Smooth muscle cell (in vitro differentiated cells): ENCODE results near the gene PKD2. TPM values are rescaled to one million over a fixed set of nuclear protein-coding genes. Genes with fewer than 3 reads are reported as not detected.
"Not testable (repeated sequence)": the region's sequence is repeated elsewhere in the genome, so short reads cannot be mapped to it uniquely, and the experiment has no call there.

ENCODE experiments used
- DNase-seq: peaks from one replicate; lab custom pipeline; 2025; ENCODE audit not compliant: unreplicated experiment; lab: John Stamatoyannopoulos, UW
- H2AFZ ChIP-seq: fragments of 200-600 bp; sonication (generic); 2 replicates; pipeline ENCODE4 v1.6.0; 2016; ENCODE audit warnings: antibody characterized with exemption, low read depth, mild to moderate bottlenecking
- H3F3A ChIP-seq: fragments of 200-600 bp; sonication (generic); 2 replicates; pipeline ENCODE4 v1.6.0; 2017; ENCODE audit warnings: antibody characterized with exemption, low read depth
- H3K27ac ChIP-seq: fragments of 200-600 bp; sonication (generic); 2 replicates; pipeline ENCODE4 v1.5.1; 2016; ENCODE audit warnings: low read depth, mild to moderate bottlenecking
- H3K27me3 ChIP-seq: fragments of 200-600 bp; sonication (generic); 2 replicates; pipeline ENCODE4 v1.6.1; 2016; ENCODE audit warnings: low read depth, mild to moderate bottlenecking
- H3K36me3 ChIP-seq: fragments of 200-600 bp; sonication (generic); 2 replicates; pipeline ENCODE4 v1.5.1; 2016; ENCODE audit warnings: low read depth
- H3K4me1 ChIP-seq: fragments of 200-600 bp; sonication (generic); 2 replicates; pipeline ENCODE4 v1.5.1; 2016; ENCODE audit warnings: low read depth
- H3K4me2 ChIP-seq: fragments of 200-600 bp; sonication (generic); 2 replicates; pipeline ENCODE4 v1.6.0; 2016; ENCODE audit warnings: mild to moderate bottlenecking
- H3K4me3 ChIP-seq: fragments of 200-600 bp; sonication (generic); 2 replicates; pipeline ENCODE4 v1.5.1; 2016; ENCODE audit warnings: mild to moderate bottlenecking
- H3K79me2 ChIP-seq: fragments of 200-600 bp; sonication (generic); 2 replicates; pipeline ENCODE4 v1.6.0; 2016; ENCODE audit warnings: low read depth, mild to moderate bottlenecking
- H3K9ac ChIP-seq: fragments of 200-600 bp; sonication (generic); 2 replicates; pipeline ENCODE4 v1.6.0; 2016; ENCODE audit warnings: low read depth
- H3K9me3 ChIP-seq: fragments of 200-600 bp; sonication (generic); replicated peaks from 2 replicates; pipeline ENCODE4 v1.5.1; 2016; ENCODE audit warnings: low read depth
- H4K20me1 ChIP-seq: fragments of 200-600 bp; sonication (generic); 2 replicates; pipeline ENCODE4 v1.6.0; 2016; ENCODE audit warnings: low read depth
- WGBS: methylation state at CpG from one replicate; pipeline ENCODE4 v1.1.7; 2016; ENCODE audit warnings: low lambda C conversion rate; 5-methylcytosine and 5-hydroxymethylcytosine counted together
- polyA plus RNA-seq: library from polyadenylated mRNA; unstranded; fragments of >200 nt; fragmentation: Nextera tagmentation; extraction: Ambion mirVana; gene quantifications from 2 replicates; pipeline ENCODE4 v1.2.1, GENCODE V29; 2016
- small RNA-seq: library from RNA; depleted of rRNA; stranded (forward); fragments of <200 nt; gene quantifications from one replicate; pipeline ENCODE3, GENCODE V24; 2014
- total RNA-seq: library from RNA; depleted of rRNA; stranded (reverse); fragments of >200 nt; gene quantifications from 2 replicates; pipeline ENCODE4 v1.2.3, GENCODE V29; 2014
- TF ChIP-seq, protein P1 (sequence below): fragments of 200-600 bp; sonication (generic); IDR thresholded peaks from 2 replicates; pipeline ENCODE4 v1.5.1; 2017; ENCODE audit warnings: borderline replicate concordance, mild to moderate bottlenecking, antibody characterized with exemption; ENCODE audit not compliant: insufficient read depth, poor library complexity, severe bottlenecking

PKD2 gene
- total and polyA plus RNA-seq, 2 experiments from 2014 or later: 19.8 to 41.4 TPM

- Histone ChIP-seq H3K4me3 (no peak overlapping the region), H2AFZ (no peak overlapping the region), H3F3A (no peaks in the 10 kb centered on the region), H3K9ac (no peak overlapping the region), H3K36me3 (no peaks in the 10 kb centered on the region), H3K9me3 (no peaks in the 10 kb centered on the region), H3K4me1 (no peaks in the 10 kb centered on the region), H4K20me1 (no peaks in the 10 kb centered on the region), H3K27me3 (no peaks in the 10 kb centered on the region), H3K27ac (no peak overlapping the region), H3K4me2 (no peak overlapping the region), H3K79me2 (no peaks in the 10 kb centered on the region)
- TF ChIP-seq, protein P1, sequence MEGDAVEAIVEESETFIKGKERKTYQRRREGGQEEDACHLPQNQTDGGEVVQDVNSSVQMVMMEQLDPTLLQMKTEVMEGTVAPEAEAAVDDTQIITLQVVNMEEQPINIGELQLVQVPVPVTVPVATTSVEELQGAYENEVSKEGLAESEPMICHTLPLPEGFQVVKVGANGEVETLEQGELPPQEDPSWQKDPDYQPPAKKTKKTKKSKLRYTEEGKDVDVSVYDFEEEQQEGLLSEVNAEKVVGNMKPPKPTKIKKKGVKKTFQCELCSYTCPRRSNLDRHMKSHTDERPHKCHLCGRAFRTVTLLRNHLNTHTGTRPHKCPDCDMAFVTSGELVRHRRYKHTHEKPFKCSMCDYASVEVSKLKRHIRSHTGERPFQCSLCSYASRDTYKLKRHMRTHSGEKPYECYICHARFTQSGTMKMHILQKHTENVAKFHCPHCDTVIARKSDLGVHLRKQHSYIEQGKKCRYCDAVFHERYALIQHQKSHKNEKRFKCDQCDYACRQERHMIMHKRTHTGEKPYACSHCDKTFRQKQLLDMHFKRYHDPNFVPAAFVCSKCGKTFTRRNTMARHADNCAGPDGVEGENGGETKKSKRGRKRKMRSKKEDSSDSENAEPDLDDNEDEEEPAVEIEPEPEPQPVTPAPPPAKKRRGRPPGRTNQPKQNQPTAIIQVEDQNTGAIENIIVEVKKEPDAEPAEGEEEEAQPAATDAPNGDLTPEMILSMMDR: no peak
- no peak for DNase-seq
- 97% methylated on average over 5 of the region's 5 CpGs for WGBS
These were observed 108.2 kb downstream of the PKD2 start for GRCh38 chr4:88115587-88115986.

DNA sequence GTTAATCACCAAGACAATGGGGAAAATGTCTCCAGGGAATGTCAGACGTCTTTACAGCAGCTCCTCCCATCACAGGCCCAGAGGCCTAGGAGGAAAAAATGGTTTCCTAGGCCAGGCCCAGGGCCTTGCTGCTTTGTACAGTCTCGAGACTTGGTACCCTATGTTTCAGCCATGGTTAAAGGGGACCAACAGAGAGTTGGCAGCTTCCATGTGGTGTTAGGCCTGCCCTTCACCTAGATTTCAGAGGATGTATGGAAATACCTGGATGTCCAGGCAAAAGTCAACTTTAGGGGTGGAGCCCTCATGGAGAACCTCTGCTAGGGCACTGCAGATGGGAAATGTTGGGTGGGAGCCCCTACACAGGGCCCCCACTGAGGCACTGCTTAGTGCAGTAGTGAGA is 112.5 kb downstream of the PKD2 start:
- 79% methylated on average over 2 of the region's 2 CpGs for WGBS
- TF ChIP-seq, protein P1: no peak
- H3K27ac ChIP-seq: no peak overlapping the region

GRCh38 chr4:88122260-88122659 is 114.8 kb downstream of the PKD2 start:
- H3K9me3 ChIP-seq, H3K27me3 ChIP-seq, H2AFZ ChIP-seq, H3K36me3 ChIP-seq, H3K4me2 ChIP-seq, DNase-seq, H3K9ac ChIP-seq, H3F3A ChIP-seq, H3K79me2 ChIP-seq, H4K20me1 ChIP-seq, H3K27ac ChIP-seq, H3K4me1 ChIP-seq, H3K4me3 ChIP-seq: not testable (repeated sequence)
- 81% methylated on average over 5 of the region's 5 CpGs for WGBS

More for the DNA sequence above, 112.5 kb downstream of the PKD2 start:
- no peak for DNase-seq
- no peak overlapping the region for H3K4me2 ChIP-seq
- no peaks in the 10 kb centered on the region for H3K9me3 ChIP-seq
- H3K9ac ChIP-seq: no peak overlapping the region
- H3K79me2 ChIP-seq: no peaks in the 10 kb centered on the region
- no peaks in the 10 kb centered on the region for H4K20me1 ChIP-seq
- H2AFZ ChIP-seq: no peak overlapping the region
- H3K36me3 ChIP-seq: no peaks in the 10 kb centered on the region
- no peaks in the 10 kb centered on the region for H3K27me3 ChIP-seq
- no peaks in the 10 kb centered on the region for H3K4me1 ChIP-seq
- H3F3A ChIP-seq: no peaks in the 10 kb centered on the region
- no peak overlapping the region for H3K4me3 ChIP-seq

Small RNA genes within 50 kb of the gene (small RNA-seq; reads per million reads assigned to genes)
- not detected for gene RNU1-36P

Other genes starting within 250 kb of the PKD2 start
- not detected in 2 replicates for gene IBSP, start 208.1 kb upstream of the PKD2 start, total RNA-seq
- gene IBSP, start 208.1 kb upstream of the PKD2 start, polyA plus RNA-seq: not detected in 2 replicates
- not detected in 2 replicates for gene MEPE, start 174.7 kb upstream of the PKD2 start, total RNA-seq
- gene MEPE, start 174.7 kb upstream of the PKD2 start, polyA plus RNA-seq: 0.63 TPM in 1 of 2 replicates, not detected in the other
- 29.6 and 37.3 TPM in 2 replicates for gene SPP1, start 31.9 kb upstream of the PKD2 start, total RNA-seq
- gene SPP1, start 31.9 kb upstream of the PKD2 start, polyA plus RNA-seq: 16.2 and 102 TPM in 2 replicates
- 1.0 and 2.5 TPM in 2 replicates for gene ABCG2, start 151.0 kb downstream of the PKD2 start, total RNA-seq
- gene ABCG2, start 151.0 kb downstream of the PKD2 start, polyA plus RNA-seq: 0.26 and 0.42 TPM in 2 replicates